ENCODE data around the gene MCC. TPM values are rescaled to one million over a fixed set of nuclear protein-coding genes. Genes with fewer than 3 reads are reported as not detected.

The MCC gene
- total RNA-seq, 1 donor from 2014 or later, result 22.7 TPM

- Mint-ChIP-seq H3K36me3 (ENCODE audit: low read depth, unreplicated experiment) (no peaks in the 10 kb centered on the region), H3K27ac (ENCODE audit: unreplicated experiment) (no peak overlapping the region), H3K4me1 (ENCODE audit: unreplicated experiment) (peaks cover 2% of the 10 kb centered on the region), H3K9me3 (ENCODE audit: unreplicated experiment) (no peaks in the 10 kb centered on the region), H3K27me3 (ENCODE audit: unreplicated experiment) (no peaks in the 10 kb centered on the region), H3K4me3 (ENCODE audit: unreplicated experiment) (no peak overlapping the region)
- no peak for TF ChIP-seq CTCF (IDR thresholded peaks at IDR 0.05; ENCODE audit: unreplicated experiment)
- DNase-seq (ENCODE audit: low spot score), result no peak
Measured at GRCh38 chr5:113508756-113509155, 20.5 kb upstream of the MCC start.

- Mint-ChIP-seq H3K27me3 (ENCODE audit: unreplicated experiment) (no peaks in the 10 kb centered on the region), H3K4me1 (ENCODE audit: unreplicated experiment) (no peaks in the 10 kb centered on the region), H3K9me3 (ENCODE audit: unreplicated experiment) (no peaks in the 10 kb centered on the region), H3K27ac (ENCODE audit: unreplicated experiment) (no peak overlapping the region), H3K36me3 (ENCODE audit: low read depth, unreplicated experiment) (no peaks in the 10 kb centered on the region), H3K4me3 (ENCODE audit: unreplicated experiment) (no peak overlapping the region)
- DNase-seq (ENCODE audit: low spot score), result no peak
- no peak for TF ChIP-seq CTCF (IDR thresholded peaks at IDR 0.05; ENCODE audit: unreplicated experiment)
Measured at GRCh38 chr5:113507601-113508000, 19.3 kb upstream of the MCC start.

GRCh38 chr5:113505181-113505580 is 16.9 kb upstream of the MCC start:
- no peaks in the 10 kb centered on the region for H3K9me3 Mint-ChIP-seq (ENCODE audit: unreplicated experiment)
- H3K27me3 Mint-ChIP-seq (ENCODE audit: unreplicated experiment), result no peaks in the 10 kb centered on the region
- no peaks in the 10 kb centered on the region for H3K36me3 Mint-ChIP-seq (ENCODE audit: low read depth, unreplicated experiment)
- no peak overlapping the region for H3K4me3 Mint-ChIP-seq (ENCODE audit: unreplicated experiment)
- H3K4me1 Mint-ChIP-seq (ENCODE audit: unreplicated experiment), result no peaks in the 10 kb centered on the region
- no peak for TF ChIP-seq CTCF (IDR thresholded peaks at IDR 0.05; ENCODE audit: unreplicated experiment)
- no peak for DNase-seq (ENCODE audit: low spot score)
- H3K27ac Mint-ChIP-seq (ENCODE audit: unreplicated experiment), result no peak overlapping the region

GRCh38 chr5:113503146-113503545 is 14.9 kb upstream of the MCC start:
- Mint-ChIP-seq H3K27ac (ENCODE audit: unreplicated experiment) (no peak overlapping the region), H3K36me3 (ENCODE audit: low read depth, unreplicated experiment) (no peaks in the 10 kb centered on the region), H3K4me3 (ENCODE audit: unreplicated experiment) (no peak overlapping the region), H3K9me3 (ENCODE audit: unreplicated experiment) (no peaks in the 10 kb centered on the region), H3K4me1 (ENCODE audit: unreplicated experiment) (no peaks in the 10 kb centered on the region), H3K27me3 (ENCODE audit: unreplicated experiment) (no peaks in the 10 kb centered on the region)
- no peak for TF ChIP-seq CTCF (IDR thresholded peaks at IDR 0.05; ENCODE audit: unreplicated experiment)
- no peak for DNase-seq (ENCODE audit: low spot score)

GRCh38 chr5:113502073-113502472 is 13.8 kb upstream of the MCC start:
- no peak overlapping the region for H3K27ac Mint-ChIP-seq (ENCODE audit: unreplicated experiment)
- H3K4me3 Mint-ChIP-seq (ENCODE audit: unreplicated experiment), result no peak overlapping the region
- H3K27me3 Mint-ChIP-seq (ENCODE audit: unreplicated experiment), result no peaks in the 10 kb centered on the region
- no peak for TF ChIP-seq CTCF (IDR thresholded peaks at IDR 0.05; ENCODE audit: unreplicated experiment)
- DNase-seq (ENCODE audit: low spot score), result no peak
- no peaks in the 10 kb centered on the region for H3K36me3 Mint-ChIP-seq (ENCODE audit: low read depth, unreplicated experiment)
- H3K9me3 Mint-ChIP-seq (ENCODE audit: unreplicated experiment), result no peaks in the 10 kb centered on the region
- H3K4me1 Mint-ChIP-seq (ENCODE audit: unreplicated experiment), result no peaks in the 10 kb centered on the region

All from endothelial cell (in vitro differentiated cells).